ENCODE measurements around the gene ZNF487.

ZNF487 gene

GRCh38 chr10:43402880-43403452, 33.9 kb upstream of the ZNF487 start:
- ChIA-PET CTCF (no interaction called here), POLR2A (no interaction called here)
- no peak for TF ChIP-seq CTCF (IDR thresholded peaks at IDR 0.05; ENCODE audit: insufficient read depth, low read length, missing control alignments)
- DNase-seq (ENCODE audit: low read depth, low spot score) = no peak
- H3K4me3 ChIP-seq (ENCODE audit: low read depth, low read length) = no peak overlapping the region

GRCh38 chr10:43403911-43404703, 32.8 kb upstream of the ZNF487 start:
- POLR2A ChIA-PET = interaction anchor here (0.7 kb wide), 1 partner anchor 111 kb away, joined by 3 read pairs; no protein-coding TSS in a partner anchor
- no peak for DNase-seq (ENCODE audit: low read depth, low spot score)
- CTCF ChIA-PET = no interaction called here
- no peak overlapping the region for H3K4me3 ChIP-seq (ENCODE audit: low read depth, low read length)
- TF ChIP-seq CTCF (IDR thresholded peaks at IDR 0.05; ENCODE audit: insufficient read depth, low read length, missing control alignments) = no peak

- TF ChIP-seq CTCF (IDR thresholded peaks at IDR 0.05; ENCODE audit: insufficient read depth, low read length, missing control alignments) = no peak
- POLR2A ChIA-PET = interaction anchor here (0.7 kb wide), 1 partner anchor 112 kb away, joined by 3 read pairs; no protein-coding TSS in a partner anchor
- CTCF ChIA-PET = no interaction called here
- no peak for DNase-seq (ENCODE audit: low read depth, low spot score)
- no peak overlapping the region for H3K4me3 ChIP-seq (ENCODE audit: low read depth, low read length)
Observed at GRCh38 chr10:43404704-43405084, 32.2 kb upstream of the ZNF487 start.

GRCh38 chr10:43407148-43407575, 29.7 kb upstream of the ZNF487 start:
- peak overlapping the region; percentile 83 for H3K4me3 ChIP-seq (ENCODE audit: low read depth, low read length)
- ChIA-PET CTCF (interaction anchor here (1.0 kb wide), 2 partner anchors 13 kb away, joined by 3 read pairs; no protein-coding TSS in a partner anchor), POLR2A (interaction anchor here (1.4 to 1.8 kb wide), 2 partner anchors 11 to 14 kb away, joined by 8 to 15 read pairs; no protein-coding TSS in a partner anchor)
- DNase-seq (ENCODE audit: low read depth, low spot score) = no peak
- TF ChIP-seq CTCF (IDR thresholded peaks at IDR 0.05; ENCODE audit: insufficient read depth, low read length, missing control alignments) = no peak

- DNase-seq (ENCODE audit: low read depth, low spot score) = no peak
- peak overlapping the region; percentile 83 for H3K4me3 ChIP-seq (ENCODE audit: low read depth, low read length)
- POLR2A ChIA-PET = interaction anchor here (0.6 to 1.8 kb wide), 4 partner anchors 12 to 147 kb away, joined by 3 to 15 read pairs (median 7); partner anchors contain the start of gene ZNF487
- peak; percentile 63 for TF ChIP-seq CTCF (IDR thresholded peaks at IDR 0.05; ENCODE audit: insufficient read depth, low read length, missing control alignments)
- CTCF ChIA-PET = interaction anchor here (1.0 kb wide), 2 partner anchors 12 to 13 kb away, joined by 3 read pairs; no protein-coding TSS in a partner anchor
Observed at GRCh38 chr10:43407576-43408330, 29.2 kb upstream of the ZNF487 start.
